Stomach (tissue), 4 donors: Measurements from ENCODE around the gene MRPL41.

Experiments used
- CTCF ChIP-seq, 7 experiments: fragments of 450-650 bp in 4 of 7; fragments of 200-600 bp in 3 of 7; sonication (generic) in 3 of 7; IDR thresholded peaks; one replicate each; pipeline ENCODE4 v1.5.1; 2016 to 2019; ENCODE audit warnings: antibody characterized with exemption in 7 of 7, control low read depth in 2 of 7, mild to moderate bottlenecking in 1 of 7
- EP300 ChIP-seq: sonication (generic); formaldehyde crosslinking; IDR thresholded peaks from one replicate; pipeline ENCODE4 v1.6.1; 2017; ENCODE audit warnings: antibody characterized with exemption
- POLR2A ChIP-seq, 4 donors: fragments of 450-650 bp; IDR thresholded peaks; one replicate each; pipeline ENCODE4 v1.6.1; 2016; ENCODE audit warnings: antibody characterized with exemption in 4 of 4, control low read depth in 2 of 4, mild to moderate bottlenecking in 1 of 4, moderate library complexity in 1 of 4

- TF ChIP-seq CTCF (IDR thresholded peaks at IDR 0.05) (no peak), POLR2A (IDR thresholded peaks at IDR 0.05) (no peak), EP300 (no peak)
Observed at GRCh38 chr9:137569609-137570203, 18.0 kb downstream of the MRPL41 start.
